ENCODE results near the gene KCNH5.
A peak's percentile ranks its signal among the peaks of the same experiment; 100 is the strongest.

KCNH5 gene

GRCh38 chr14:63045234-63045611 lies at the start of gene KCNH5:
KCNH5 (minus strand) TSS chr14:63045458; CDS start chr14:63045186, 272 bp downstream.
- FAIRE-seq = no peak

GRCh38 chr14:63091394-63091996 lies 46.2 kb upstream of the KCNH5 start:
- FAIRE-seq = no peak

GRCh38 chr14:63088865-63089264 lies 43.6 kb upstream of the KCNH5 start:
- FAIRE-seq = no peak

GRCh38 chr14:63078569-63078968 lies 33.3 kb upstream of the KCNH5 start:
- FAIRE-seq = peak; percentile 41

- FAIRE-seq = no peak
These were observed 31.2 kb upstream of the KCNH5 start for GRCh38 chr14:63076488-63076887.

- no peak for FAIRE-seq
These were observed 10.4 kb upstream of the KCNH5 start for GRCh38 chr14:63055631-63056030.

- FAIRE-seq = no peak
These were observed 6.7 kb upstream of the KCNH5 start for GRCh38 chr14:63051992-63052391.

- no peak for FAIRE-seq
These were observed 6.0 kb upstream of the KCNH5 start for GRCh38 chr14:63051301-63051700.

GRCh38 chr14:63050694-63051093 lies 5.4 kb upstream of the KCNH5 start:
- FAIRE-seq = no peak

- FAIRE-seq = no peak
These were observed 1.3 kb upstream of the KCNH5 start for GRCh38 chr14:63046339-63047268.

GRCh38 chr14:63045612-63046320 lies 508 bp upstream of the KCNH5 start:
- FAIRE-seq = no peak

GRCh38 chr14:63039866-63040265 lies 5.4 kb downstream of the KCNH5 start:
- FAIRE-seq = no peak

- FAIRE-seq = no peak
These were observed 12.6 kb downstream of the KCNH5 start for GRCh38 chr14:63032641-63033040.

GRCh38 chr14:63032076-63032475 lies 13.2 kb downstream of the KCNH5 start:
- no peak for FAIRE-seq

GRCh38 chr14:63030113-63030512 lies 15.1 kb downstream of the KCNH5 start:
- FAIRE-seq = no peak

- FAIRE-seq = no peak
These were observed 17.5 kb downstream of the KCNH5 start for GRCh38 chr14:63027719-63028118.

GRCh38 chr14:63026491-63026890 lies 18.8 kb downstream of the KCNH5 start:
- no peak for FAIRE-seq

GRCh38 chr14:63014621-63015020 lies 30.6 kb downstream of the KCNH5 start:
- FAIRE-seq = no peak

- FAIRE-seq = no peak
These were observed 33.1 kb downstream of the KCNH5 start for GRCh38 chr14:63012171-63012570.

- no peak for FAIRE-seq
These were observed 33.6 kb downstream of the KCNH5 start for GRCh38 chr14:63011623-63012022.

- FAIRE-seq = no peak
These were observed 35.8 kb downstream of the KCNH5 start for GRCh38 chr14:63009495-63009894.

- no peak for FAIRE-seq
These were observed 38.7 kb downstream of the KCNH5 start for GRCh38 chr14:63006531-63006930.

- no peak for FAIRE-seq
These were observed 51.2 kb downstream of the KCNH5 start for GRCh38 chr14:62994096-62994495.

- FAIRE-seq = no peak
These were observed 56.3 kb downstream of the KCNH5 start for GRCh38 chr14:62988967-62989366.
